ENCODE data around the gene COA8.

The COA8 gene

GRCh38 chr14:103549361-103550311 lies 13.1 kb upstream of the COA8 start:
- DNase-seq (ENCODE audit: low spot score in 2 of 2), result no peak

DNA sequence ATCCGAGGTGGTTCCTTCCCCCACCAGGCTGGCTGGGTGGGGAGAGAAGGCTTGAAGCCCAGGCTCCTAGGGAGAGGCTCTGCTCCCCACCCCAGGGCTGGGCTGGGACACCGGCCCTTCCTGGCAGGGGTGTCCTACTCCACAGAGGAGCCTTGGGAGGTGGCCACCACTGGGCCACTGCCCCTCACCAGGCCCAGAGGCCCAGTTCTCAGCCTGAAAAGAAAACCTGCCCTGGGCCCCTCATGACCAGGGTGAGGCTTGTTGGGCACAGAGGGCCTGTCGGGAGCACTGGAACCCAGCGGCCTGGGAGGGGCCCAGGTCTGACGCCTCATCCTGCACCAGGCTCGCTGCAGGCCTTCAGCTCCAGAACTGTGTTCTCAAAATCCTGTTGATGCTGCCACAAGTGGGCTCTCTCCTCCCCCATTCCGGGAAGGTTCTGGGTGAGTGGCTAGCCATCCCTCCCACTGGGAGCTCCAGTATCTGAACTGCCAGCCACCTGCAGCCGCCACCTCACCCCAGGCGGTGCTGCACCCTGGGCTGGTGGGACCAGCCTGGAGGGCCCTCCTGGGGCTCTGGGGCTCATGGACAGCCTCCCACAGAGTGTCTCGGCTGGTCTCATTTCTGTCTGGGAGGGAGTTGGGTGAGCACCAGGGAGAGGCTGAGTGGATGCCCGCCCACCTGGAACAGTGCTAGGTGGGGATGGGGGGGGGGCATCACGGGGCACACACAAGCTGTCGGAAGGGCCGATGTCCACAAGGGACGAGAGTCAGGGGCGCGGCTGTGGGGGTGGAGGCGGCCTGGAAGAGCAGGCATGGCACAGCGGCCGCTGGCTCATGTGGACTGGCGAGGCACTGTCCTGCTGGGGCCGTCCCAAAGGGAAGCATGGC lies 12.1 kb upstream of the COA8 start:
- peaks cover 11% of the 10 kb centered on the region for H3K36me3 Mint-ChIP-seq
- peaks cover 20% of the 10 kb centered on the region for H3K4me1 Mint-ChIP-seq
- no peak overlapping the region for H3K4me3 Mint-ChIP-seq
- no peak for DNase-seq (ENCODE audit: low spot score in 2 of 2)
- peak overlapping the region; percentile 61 for H3K27ac Mint-ChIP-seq
- no peaks in the 10 kb centered on the region for H3K9me3 Mint-ChIP-seq
- ATAC-seq, result no peak

More at GRCh38 chr14:103549361-103550311, 13.1 kb upstream of the COA8 start:
- ATAC-seq, result no peak
- Mint-ChIP-seq H3K4me3 (no peak overlapping the region), H3K4me1 (peaks cover 14% of the 10 kb centered on the region), H3K27ac (peak overlapping the region; percentile 61), H3K36me3 (peaks cover under 1% of the 10 kb centered on the region), H3K9me3 (no peaks in the 10 kb centered on the region)

DNA sequence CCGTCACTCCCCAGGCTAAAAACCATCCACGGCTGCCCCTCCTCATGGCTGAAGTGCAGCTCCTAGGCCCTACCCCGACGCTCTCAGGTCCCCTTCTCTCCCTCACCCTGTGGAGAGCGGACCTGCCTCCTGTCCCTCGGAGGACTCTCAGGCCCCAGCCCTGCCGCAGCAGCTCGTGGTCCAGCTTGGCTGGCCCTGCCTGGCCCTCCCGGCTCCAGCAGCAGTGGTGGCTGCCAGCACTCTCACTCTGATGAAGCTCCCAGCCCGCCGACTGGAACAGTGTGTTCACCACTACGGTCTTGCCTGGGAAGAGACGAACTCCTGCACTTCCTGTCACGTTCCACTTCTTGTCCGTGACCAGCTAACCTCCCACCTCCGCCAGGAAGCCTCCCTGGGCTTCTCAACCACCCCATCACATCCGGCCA lies 11.4 kb upstream of the COA8 start:
- H3K27ac Mint-ChIP-seq, result peak overlapping the region; percentile 26
- no peaks in the 10 kb centered on the region for H3K9me3 Mint-ChIP-seq
- DNase-seq (ENCODE audit: low spot score in 2 of 2) (no peak), ATAC-seq (no peak)
- no peak overlapping the region for H3K4me3 Mint-ChIP-seq
- peaks cover 20% of the 10 kb centered on the region for H3K4me1 Mint-ChIP-seq
- peaks cover 18% of the 10 kb centered on the region for H3K36me3 Mint-ChIP-seq

DNA sequence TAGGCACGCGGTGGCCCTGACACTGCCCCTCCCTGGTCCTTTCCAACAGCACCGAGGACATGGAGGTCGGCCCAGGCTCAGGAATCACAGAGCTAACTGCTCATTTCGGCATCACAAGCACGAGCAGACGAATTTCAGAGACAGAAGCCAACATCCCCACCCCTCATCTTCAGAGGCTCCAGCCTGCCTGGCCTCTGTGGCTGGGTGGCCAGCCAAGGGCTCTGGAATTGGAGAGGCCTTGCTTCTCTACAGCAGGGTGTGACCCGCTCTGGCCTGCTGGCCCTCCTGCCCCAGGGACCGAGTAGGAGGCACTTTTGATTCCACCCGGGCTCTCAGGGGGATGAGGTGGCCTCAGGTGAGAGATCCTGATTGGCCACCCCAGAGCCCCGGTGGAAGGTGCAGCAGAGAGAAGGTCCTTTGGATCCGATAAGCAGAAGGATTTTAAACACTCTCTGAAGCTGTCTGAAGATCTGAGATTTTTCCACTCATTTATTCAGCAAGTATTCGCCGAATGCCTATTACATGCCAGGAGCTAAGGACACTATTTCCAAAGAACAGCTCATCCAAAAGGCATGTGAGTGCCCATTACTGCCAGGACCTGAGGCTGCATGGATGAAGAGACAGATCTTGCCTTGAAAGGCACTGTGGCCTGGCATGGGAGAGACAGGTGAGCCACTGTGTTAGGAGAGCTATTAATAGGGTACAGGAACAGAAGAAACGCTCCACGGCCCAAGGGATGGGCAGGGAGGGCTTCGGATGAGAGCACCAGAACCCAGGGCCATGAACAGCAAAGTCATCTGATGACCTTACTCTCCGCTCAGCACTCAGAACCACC lies 10.5 kb upstream of the COA8 start:
- Mint-ChIP-seq H3K4me3 (no peak overlapping the region), H3K4me1 (peaks cover 20% of the 10 kb centered on the region), H3K27ac (peak overlapping the region; percentile 26), H3K9me3 (no peaks in the 10 kb centered on the region), H3K36me3 (peaks cover 24% of the 10 kb centered on the region)
- DNase-seq (ENCODE audit: low spot score in 2 of 2) (no peak), ATAC-seq (no peak)

DNA sequence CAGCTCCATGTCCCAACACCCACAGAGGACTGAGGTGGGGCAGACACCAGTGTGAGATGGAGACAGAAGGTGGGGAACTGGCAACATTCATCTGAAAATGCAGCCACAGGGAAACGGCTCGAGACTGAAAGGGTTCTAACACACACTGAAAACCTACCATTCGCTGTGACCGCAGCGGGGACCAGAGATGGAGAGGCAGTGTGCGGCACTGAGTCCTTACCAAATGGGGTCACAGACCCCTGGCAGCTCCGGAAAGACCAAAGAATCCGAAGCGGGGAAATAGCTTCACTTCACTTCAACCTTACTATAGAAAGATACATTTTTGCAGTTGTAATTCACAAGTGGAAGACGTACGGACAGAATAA lies 9.9 kb upstream of the COA8 start:
- no peaks in the 10 kb centered on the region for H3K9me3 Mint-ChIP-seq
- DNase-seq (ENCODE audit: low spot score in 2 of 2), result no peak
- peaks cover 22% of the 10 kb centered on the region for H3K4me1 Mint-ChIP-seq
- peaks cover 30% of the 10 kb centered on the region for H3K36me3 Mint-ChIP-seq
- ATAC-seq, result no peak
- no peak overlapping the region for H3K27ac Mint-ChIP-seq
- H3K4me3 Mint-ChIP-seq, result no peak overlapping the region

DNA sequence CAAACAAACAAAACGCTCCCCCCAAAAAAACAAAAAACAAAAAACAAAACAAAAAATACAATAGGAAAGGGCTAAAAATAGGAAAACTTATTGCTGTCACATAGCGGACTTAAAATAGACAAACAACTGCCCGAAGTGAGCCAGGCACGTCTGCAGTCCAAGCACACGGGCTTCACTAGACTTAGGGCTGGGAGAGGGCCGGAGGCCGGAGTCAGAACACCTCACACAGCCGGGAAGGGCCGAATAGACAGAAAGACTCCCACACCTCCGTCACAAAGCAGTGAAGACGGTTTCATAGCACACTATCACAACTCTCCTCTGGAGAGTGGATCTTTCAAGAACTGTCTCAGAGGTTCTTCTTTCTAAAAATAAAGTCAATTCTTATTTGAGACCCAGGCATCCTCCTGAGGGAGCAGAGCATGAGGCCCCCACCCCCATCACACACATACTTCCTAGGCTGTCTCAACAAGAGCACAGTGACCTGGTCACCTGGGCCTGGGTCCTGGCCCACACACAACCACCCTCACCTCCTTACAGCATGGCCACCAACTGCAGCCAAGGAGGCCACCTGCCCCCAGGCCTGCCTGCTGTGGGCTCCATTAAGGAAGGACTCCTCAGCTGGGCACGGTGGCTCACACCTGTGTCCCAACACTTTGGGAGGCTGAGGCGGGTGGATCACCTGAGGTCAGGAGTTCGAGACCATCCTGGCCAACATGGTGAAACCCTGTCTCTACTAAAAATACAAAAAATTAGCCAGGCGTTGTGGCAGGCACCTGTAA lies 7.0 kb upstream of the COA8 start:
- Mint-ChIP-seq H3K9me3 (no peaks in the 10 kb centered on the region), H3K4me1 (peaks cover 43% of the 10 kb centered on the region), H3K36me3 (peaks cover 59% of the 10 kb centered on the region), H3K27ac (no peak overlapping the region), H3K4me3 (no peak overlapping the region)
- ATAC-seq, result no peak
- no peak for DNase-seq (ENCODE audit: low spot score in 2 of 2)

GRCh38 chr14:103556946-103557758 lies 5.6 kb upstream of the COA8 start:
- ATAC-seq (no peak), DNase-seq (ENCODE audit: low spot score in 2 of 2) (no peak)
- no peaks in the 10 kb centered on the region for H3K9me3 Mint-ChIP-seq
- H3K36me3 Mint-ChIP-seq, result peaks cover 73% of the 10 kb centered on the region
- no peak overlapping the region for H3K4me3 Mint-ChIP-seq
- H3K4me1 Mint-ChIP-seq, result peaks cover 49% of the 10 kb centered on the region
- peak overlapping the region; percentile 69 for H3K27ac Mint-ChIP-seq

- no peak overlapping the region for H3K27ac Mint-ChIP-seq
- H3K4me1 Mint-ChIP-seq, result peaks cover 43% of the 10 kb centered on the region
- ATAC-seq (no peak), DNase-seq (ENCODE audit: low spot score in 2 of 2) (no peak)
- H3K4me3 Mint-ChIP-seq, result no peak overlapping the region
- peaks cover 78% of the 10 kb centered on the region for H3K36me3 Mint-ChIP-seq
- no peaks in the 10 kb centered on the region for H3K9me3 Mint-ChIP-seq
These were observed 4.5 kb upstream of the COA8 start for GRCh38 chr14:103558071-103558882.

DNA sequence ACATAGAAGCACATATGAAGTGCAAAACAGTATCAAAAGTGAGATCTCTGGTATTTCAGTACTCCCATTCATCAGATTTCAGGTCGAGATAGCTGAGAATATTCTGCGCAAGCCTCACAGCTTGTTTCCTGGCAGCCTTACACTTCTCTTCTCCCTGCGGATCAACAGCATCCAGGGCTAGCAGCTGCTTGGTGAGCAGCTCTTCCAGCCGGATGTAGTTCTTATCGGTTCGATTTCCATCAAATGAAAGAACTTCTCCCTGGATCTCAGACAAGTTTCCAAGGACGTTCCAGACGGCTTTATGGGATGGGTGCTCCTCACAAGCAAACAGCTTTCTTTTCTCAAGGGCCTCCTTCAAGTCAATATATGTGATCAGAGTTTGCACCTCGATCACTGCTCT lies 3.0 kb upstream of the COA8 start:
- no peak for ATAC-seq
- H3K9me3 Mint-ChIP-seq, result no peaks in the 10 kb centered on the region
- peaks cover 76% of the 10 kb centered on the region for H3K36me3 Mint-ChIP-seq
- peak overlapping the region; percentile 99 for H3K4me3 Mint-ChIP-seq
- no peak for DNase-seq (ENCODE audit: low spot score in 2 of 2)
- no peak overlapping the region for H3K27ac Mint-ChIP-seq
- H3K4me1 Mint-ChIP-seq, result peaks cover 45% of the 10 kb centered on the region

- Mint-ChIP-seq H3K9me3 (no peaks in the 10 kb centered on the region), H3K36me3 (peaks cover 67% of the 10 kb centered on the region), H3K27ac (peak overlapping the region; percentile 97), H3K4me3 (peak overlapping the region; percentile 99), H3K4me1 (peaks cover 40% of the 10 kb centered on the region)
- ATAC-seq (no peak), DNase-seq (ENCODE audit: low spot score in 2 of 2) (no peak)
These were observed 2.1 kb upstream of the COA8 start for GRCh38 chr14:103560691-103561090.

DNA sequence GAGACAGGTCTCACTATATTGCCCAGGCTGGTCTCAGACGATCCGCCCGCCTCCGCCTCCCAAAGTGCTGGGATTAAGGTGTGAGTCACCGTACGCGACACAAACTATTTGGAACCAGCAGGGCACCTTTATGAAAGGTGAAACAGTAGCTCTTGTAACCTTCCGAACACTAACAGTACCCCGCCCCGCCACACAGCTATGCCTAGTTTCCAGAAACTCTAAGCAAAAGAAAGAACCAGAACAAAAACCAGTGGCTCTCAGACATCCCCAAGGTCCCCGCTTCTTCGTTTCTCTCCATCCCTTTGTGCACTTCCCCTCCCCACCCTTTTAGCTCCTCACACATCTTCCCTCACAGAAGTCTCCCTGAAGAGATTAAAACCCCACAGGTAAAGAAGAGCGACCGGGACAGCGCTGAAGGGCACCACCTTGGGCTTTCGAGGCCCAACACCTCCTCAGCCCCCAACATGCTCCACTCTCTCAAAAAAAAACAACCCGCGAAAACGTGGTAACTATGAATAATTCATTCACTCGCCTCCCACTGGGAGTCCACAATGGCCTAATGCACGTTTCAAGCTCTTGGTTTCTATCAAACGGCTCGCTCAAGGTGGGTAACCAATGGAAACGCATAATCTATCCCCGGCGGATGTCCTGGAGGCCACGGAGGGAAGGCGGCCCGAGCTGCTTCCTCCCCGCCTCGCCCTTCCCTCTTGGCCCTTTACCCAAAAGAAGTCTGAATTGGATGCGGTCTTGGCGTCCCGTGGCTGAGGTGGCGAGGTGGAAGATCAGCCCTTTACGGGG lies 1.2 kb upstream of the COA8 start:
- Mint-ChIP-seq H3K9me3 (no peaks in the 10 kb centered on the region), H3K4me3 (peak overlapping the region; percentile 99), H3K36me3 (peaks cover 58% of the 10 kb centered on the region), H3K27ac (peak overlapping the region; percentile 97), H3K4me1 (peaks cover 40% of the 10 kb centered on the region)
- DNase-seq (ENCODE audit: low spot score in 2 of 2) (peak in 1 of 2 donors; percentile 21), ATAC-seq (peak; percentile 58)

GRCh38 chr14:103562179-103562428 lies 656 bp upstream of the COA8 start:
- ATAC-seq (no peak), DNase-seq (ENCODE audit: low spot score in 2 of 2) (no peak)
- Mint-ChIP-seq H3K27ac (peak overlapping the region; percentile 97), H3K36me3 (peaks cover 56% of the 10 kb centered on the region), H3K9me3 (no peaks in the 10 kb centered on the region), H3K4me3 (peak overlapping the region; percentile 99), H3K4me1 (peaks cover 40% of the 10 kb centered on the region)
